ENCODE data around the gene WAC. TPM values are rescaled to one million over a fixed set of nuclear protein-coding genes. Genes with fewer than 3 reads are reported as not detected.

Gene WAC
- total RNA-seq, 2 donors from 2014 or later: 136 to 146 TPM

DNA sequence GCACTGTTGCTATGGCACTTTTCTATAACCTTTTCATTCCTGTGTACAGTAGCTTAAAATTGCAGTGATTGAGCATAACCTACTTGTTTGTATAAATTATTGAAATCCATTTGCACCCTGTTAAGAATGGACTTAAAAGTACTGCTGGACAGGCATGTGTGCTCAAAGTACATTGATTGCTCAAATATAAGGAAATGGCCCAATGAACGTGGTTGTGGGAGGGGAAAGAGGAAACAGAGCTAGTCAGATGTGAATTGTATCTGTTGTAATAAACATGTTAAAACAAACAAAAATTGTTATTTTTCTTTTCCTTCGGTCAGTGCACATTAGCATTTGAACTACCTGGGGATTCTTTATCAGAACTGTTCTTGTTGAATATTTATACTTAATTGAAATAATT is 87.3 kb downstream of the WAC start:
- no peaks in the 10 kb centered on the region for H3K9me3 Mint-ChIP-seq
- ATAC-seq (no peak), DNase-seq (ENCODE audit: low spot score) (no peak)
- H3K36me3 Mint-ChIP-seq: peaks cover 4% of the 10 kb centered on the region
- peak overlapping the region in 1 of 2 donors; percentile 28 for H3K27ac Mint-ChIP-seq
- no peaks in the 10 kb centered on the region for H3K27me3 Mint-ChIP-seq
- peaks cover 10 to 14% of the 10 kb centered on the region in 2 donors for H3K4me1 Mint-ChIP-seq (ENCODE audit: low read depth in 2 of 2)
- H3K4me3 Mint-ChIP-seq: no peak overlapping the region

DNA sequence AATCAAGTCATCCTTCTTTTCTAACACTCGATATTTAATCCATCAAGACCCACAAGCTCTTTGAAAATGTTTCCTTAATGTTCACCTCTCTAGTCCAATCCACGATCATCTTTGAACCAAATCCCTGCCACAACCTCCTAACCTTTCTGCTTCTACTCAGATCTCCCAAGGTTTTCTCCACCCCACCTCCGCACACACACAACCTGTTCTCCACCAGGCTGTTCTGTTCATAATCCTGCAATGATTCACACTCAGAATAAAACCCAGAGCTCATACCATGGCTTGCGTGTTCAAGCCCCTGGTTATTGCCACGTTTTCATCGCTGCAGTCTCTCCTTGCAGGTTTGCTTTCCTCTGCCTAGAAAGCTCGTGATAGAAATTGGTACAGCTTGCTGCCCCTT is 90.6 kb downstream of the WAC start:
- no peaks in the 10 kb centered on the region for H3K27me3 Mint-ChIP-seq
- no peak for ATAC-seq
- H3K36me3 Mint-ChIP-seq: peaks cover 4% of the 10 kb centered on the region
- no peaks in the 10 kb centered on the region for H3K9me3 Mint-ChIP-seq
- peak overlapping the region in 1 of 2 donors; percentile 2 for H3K27ac Mint-ChIP-seq
- peaks cover 15 to 22% of the 10 kb centered on the region in 2 donors for H3K4me1 Mint-ChIP-seq (ENCODE audit: low read depth in 2 of 2)
- H3K4me3 Mint-ChIP-seq: no peak overlapping the region
- DNase-seq (ENCODE audit: low spot score): no peak

DNA sequence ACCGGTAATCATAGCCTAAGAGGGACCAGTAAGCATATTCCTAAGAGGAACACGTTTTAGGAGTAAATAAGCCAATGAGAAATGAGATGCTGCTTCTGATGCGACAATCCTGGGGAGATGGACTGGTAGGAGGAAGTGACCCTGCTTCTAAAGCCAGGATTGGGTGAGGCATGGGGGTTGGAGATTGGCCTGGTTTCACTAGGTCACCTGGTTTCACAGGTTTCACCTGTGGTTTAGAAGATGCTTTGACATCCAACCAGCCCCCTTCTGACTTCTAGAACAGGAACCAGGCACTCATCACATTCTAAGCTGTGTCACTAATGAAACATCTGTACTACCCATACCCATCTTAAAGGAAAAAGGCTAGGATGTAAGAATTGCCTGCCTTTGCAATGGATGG is 91.4 kb downstream of the WAC start:
- Mint-ChIP-seq H3K4me1 (ENCODE audit: low read depth in 2 of 2) (peaks cover 16 to 25% of the 10 kb centered on the region in 2 donors), H3K9me3 (no peaks in the 10 kb centered on the region), H3K27me3 (peaks cover 0 to 3% of the 10 kb centered on the region in 2 donors), H3K36me3 (peaks cover 4% of the 10 kb centered on the region), H3K4me3 (no peak overlapping the region), H3K27ac (no peak overlapping the region)
- no peak for ATAC-seq
- DNase-seq (ENCODE audit: low spot score): no peak

DNA sequence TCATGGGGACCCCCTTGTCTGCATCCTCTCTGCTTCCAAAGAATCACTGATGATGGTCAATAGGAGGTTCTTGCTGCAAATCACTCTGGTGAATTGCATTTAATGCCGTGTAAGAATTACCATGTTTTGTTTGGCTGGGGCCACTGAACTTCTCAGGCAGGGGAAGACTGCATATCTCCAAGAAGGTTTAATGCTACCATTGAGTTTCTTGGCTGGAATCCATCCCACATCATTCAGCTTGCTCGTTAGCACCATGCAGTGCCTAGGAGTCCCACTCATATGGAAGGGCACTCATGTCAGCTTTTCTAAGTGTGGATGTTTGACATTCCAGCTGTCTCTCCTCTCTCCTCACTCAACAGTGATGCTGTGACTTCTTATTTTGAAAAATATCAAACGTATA is 94.2 kb downstream of the WAC start:
- ATAC-seq: no peak
- Mint-ChIP-seq H3K27ac (no peak overlapping the region), H3K9me3 (no peaks in the 10 kb centered on the region), H3K4me3 (no peak overlapping the region), H3K36me3 (no peaks in the 10 kb centered on the region), H3K27me3 (peaks cover 11 to 14% of the 10 kb centered on the region in 2 donors), H3K4me1 (ENCODE audit: low read depth in 2 of 2) (peaks cover 16 to 22% of the 10 kb centered on the region in 2 donors)
- DNase-seq (ENCODE audit: low spot score): no peak

DNA sequence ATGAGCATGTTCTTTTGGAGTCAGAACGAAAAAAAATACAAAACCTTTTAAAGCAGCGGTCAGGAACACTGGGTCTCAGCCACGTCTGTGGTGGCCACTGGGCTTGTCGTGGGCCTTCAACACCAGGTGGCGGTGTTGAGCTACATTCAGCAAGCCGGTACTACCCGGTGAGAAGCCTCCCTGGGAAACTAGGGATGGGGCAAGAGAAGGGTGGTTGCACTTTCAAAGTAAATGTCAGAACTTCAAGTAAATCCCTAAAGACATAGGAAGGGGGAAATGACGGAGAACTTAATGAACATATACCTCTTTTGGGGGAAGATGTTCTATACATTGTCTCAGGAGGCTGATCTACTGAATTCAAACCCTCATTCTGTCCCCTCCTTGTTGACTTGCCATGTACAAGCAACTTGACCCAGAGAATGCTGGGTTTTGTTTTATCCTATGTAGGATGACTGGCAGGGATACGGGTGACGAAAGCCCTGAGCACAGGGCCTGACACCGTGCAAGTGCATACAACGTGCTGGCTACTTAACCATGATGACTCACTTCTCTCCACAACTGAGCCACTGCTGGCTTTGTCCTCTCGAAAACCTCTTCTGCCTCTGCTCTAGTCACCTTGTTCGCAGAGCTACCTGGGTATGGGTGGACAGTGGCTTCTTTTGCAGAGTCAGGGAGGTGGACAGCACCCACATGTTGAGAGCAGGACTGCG is 95.4 kb downstream of the WAC start:
- ATAC-seq (peak; percentile 78 to 89), DNase-seq (ENCODE audit: low spot score) (peak; percentile 69)
- Mint-ChIP-seq H3K9me3 (no peaks in the 10 kb centered on the region), H3K4me3 (no peak overlapping the region), H3K4me1 (ENCODE audit: low read depth in 2 of 2) (peaks cover 14 to 22% of the 10 kb centered on the region in 2 donors), H3K27ac (no peak overlapping the region), H3K27me3 (peaks cover 11 to 15% of the 10 kb centered on the region in 2 donors), H3K36me3 (no peaks in the 10 kb centered on the region)

DNA sequence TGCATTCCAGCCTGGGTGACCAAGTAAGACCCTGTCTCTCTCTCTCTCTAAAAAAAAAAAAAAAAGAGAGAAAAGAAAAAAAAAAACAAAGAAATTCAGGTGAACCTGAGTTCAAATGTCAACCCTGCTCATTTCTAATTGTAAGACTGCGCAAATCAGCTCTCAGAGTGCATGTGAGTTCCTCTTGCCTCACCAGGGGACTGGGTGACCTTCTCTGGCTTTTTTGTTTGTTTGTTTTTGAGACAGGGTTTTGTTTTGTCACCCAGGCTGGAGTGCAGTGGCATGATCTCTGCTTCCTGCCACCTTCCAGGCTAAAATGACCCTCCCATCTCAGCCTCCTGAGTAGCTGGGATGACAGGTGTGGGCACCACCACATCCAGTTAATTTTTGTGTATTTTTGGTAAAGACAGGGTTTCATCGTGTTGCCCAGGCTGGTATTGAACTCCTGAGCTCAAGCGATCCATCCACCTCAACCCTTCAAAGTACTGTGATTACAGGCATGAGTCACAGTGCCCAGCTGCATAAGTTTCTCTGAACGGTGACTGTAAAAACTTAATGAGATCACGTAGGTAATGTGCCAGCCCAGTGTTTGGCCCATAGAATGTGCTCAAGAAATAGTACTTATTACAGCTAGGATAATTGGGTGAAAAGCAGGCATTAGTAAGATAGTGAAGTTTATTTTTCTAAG is 99.1 kb downstream of the WAC start:
- no peak overlapping the region for H3K27ac Mint-ChIP-seq
- H3K27me3 Mint-ChIP-seq: peaks cover 24 to 39% of the 10 kb centered on the region in 2 donors
- H3K4me1 Mint-ChIP-seq (ENCODE audit: low read depth in 2 of 2): peaks cover 7% of the 10 kb centered on the region in 2 donors

DNA sequence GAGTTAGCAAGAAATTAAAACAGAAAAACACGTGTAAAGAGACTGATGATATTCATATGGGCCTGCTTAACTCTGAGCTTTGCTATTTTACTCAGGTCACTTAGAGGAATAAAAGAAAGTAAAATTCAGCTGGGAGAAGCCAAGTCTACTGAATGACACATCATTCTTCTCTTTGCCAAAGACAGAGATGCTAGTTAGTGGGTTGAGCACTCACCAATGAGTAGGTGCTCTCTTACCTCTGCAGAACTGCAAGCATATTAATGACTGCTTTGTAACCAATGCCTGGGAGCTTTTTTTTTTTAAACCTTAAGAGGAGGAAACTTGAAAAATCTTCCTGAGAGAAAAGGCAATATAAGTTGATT is 99.6 kb downstream of the WAC start:
- no peaks in the 10 kb centered on the region for H3K9me3 Mint-ChIP-seq
- H3K36me3 Mint-ChIP-seq: no peaks in the 10 kb centered on the region
- H3K27me3 Mint-ChIP-seq: peaks cover 24 to 39% of the 10 kb centered on the region in 2 donors
- no peak for ATAC-seq
- no peak for DNase-seq (ENCODE audit: low spot score)
- H3K27ac Mint-ChIP-seq: no peak overlapping the region
- H3K4me1 Mint-ChIP-seq (ENCODE audit: low read depth in 2 of 2): peaks cover 7% of the 10 kb centered on the region in 2 donors
- H3K4me3 Mint-ChIP-seq: no peak overlapping the region

More for the DNA sequence above, 99.1 kb downstream of the WAC start:
- Mint-ChIP-seq H3K36me3 (no peaks in the 10 kb centered on the region), H3K9me3 (no peaks in the 10 kb centered on the region), H3K4me3 (no peak overlapping the region)
- DNase-seq (ENCODE audit: low spot score) (no peak), ATAC-seq (no peak)

DNA sequence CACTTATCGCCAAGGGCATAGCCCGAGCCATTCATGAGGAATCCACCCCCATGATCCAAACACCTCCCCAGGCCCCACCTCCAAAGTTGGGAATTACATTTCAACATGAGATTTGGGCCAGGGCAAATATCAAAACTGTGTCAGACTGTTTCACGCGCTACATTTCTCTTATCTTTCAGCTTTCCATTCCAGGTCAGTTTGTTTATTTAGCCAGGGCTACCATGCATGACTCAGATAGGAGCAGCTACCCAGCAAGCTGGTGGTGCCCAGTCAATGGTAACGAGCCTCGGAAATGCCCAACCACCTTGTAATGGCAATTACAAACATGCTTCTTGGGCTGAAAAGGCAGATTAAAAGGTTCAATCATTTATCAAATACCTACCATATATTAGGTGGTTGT is 100.8 kb downstream of the WAC start:
- DNase-seq (ENCODE audit: low spot score) (no peak), ATAC-seq (no peak)
- Mint-ChIP-seq H3K36me3 (no peaks in the 10 kb centered on the region), H3K27me3 (peaks cover 24 to 39% of the 10 kb centered on the region in 2 donors), H3K4me3 (no peak overlapping the region), H3K4me1 (ENCODE audit: low read depth in 2 of 2) (peaks cover 0 to under 1% of the 10 kb centered on the region in 2 donors), H3K9me3 (no peaks in the 10 kb centered on the region), H3K27ac (no peak overlapping the region)

DNA sequence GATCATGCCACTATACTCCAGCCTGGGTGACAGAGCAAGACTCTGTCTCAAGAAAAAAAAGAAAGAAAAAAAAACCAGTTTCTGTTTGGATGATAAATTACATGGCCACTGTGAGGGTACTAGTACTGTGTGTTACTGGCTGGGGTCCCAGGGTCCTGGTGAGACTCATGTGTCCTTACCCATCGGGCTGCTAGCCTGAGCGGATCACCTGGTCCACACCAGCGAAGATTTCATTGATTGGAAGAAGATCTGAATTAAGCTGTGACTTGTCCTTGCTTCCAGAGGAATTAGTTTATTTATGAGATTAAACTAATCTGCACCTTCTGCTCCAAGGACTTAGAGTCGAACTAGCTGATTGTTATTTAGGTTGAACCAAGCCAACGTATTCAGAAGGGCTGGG is 104.4 kb downstream of the WAC start:
- H3K4me1 Mint-ChIP-seq (ENCODE audit: low read depth in 2 of 2): no peaks in the 10 kb centered on the region
- H3K27me3 Mint-ChIP-seq: peaks cover 14 to 35% of the 10 kb centered on the region in 2 donors

DNA sequence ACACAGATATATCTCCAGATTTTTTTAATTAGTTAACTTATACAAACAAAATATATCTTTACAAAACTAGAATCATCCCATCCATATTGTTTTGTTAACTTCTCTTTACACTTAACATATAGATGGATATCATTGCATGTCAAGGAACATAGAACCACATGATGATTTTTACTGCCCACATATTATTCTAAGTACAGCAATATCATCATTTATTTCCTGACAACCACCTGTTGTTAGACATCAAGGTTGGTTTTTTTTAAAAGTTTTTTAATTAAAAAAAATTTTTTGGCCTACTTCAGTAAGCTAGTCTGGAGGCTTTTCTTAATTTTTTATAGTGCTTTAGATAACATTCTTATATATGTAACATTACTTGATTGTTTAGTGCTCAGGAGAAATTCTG is 105.5 kb downstream of the WAC start:
- Mint-ChIP-seq H3K36me3 (no peaks in the 10 kb centered on the region), H3K27ac (no peak overlapping the region), H3K4me3 (no peak overlapping the region), H3K9me3 (no peaks in the 10 kb centered on the region), H3K4me1 (ENCODE audit: low read depth in 2 of 2) (no peaks in the 10 kb centered on the region), H3K27me3 (peaks cover 15 to 38% of the 10 kb centered on the region in 2 donors)
- DNase-seq (ENCODE audit: low spot score) (no peak), ATAC-seq (no peak)

More for the DNA sequence above, 104.4 kb downstream of the WAC start:
- Mint-ChIP-seq H3K4me3 (no peak overlapping the region), H3K9me3 (no peaks in the 10 kb centered on the region), H3K27ac (no peak overlapping the region), H3K36me3 (no peaks in the 10 kb centered on the region)
- DNase-seq (ENCODE audit: low spot score) (no peak), ATAC-seq (no peak)

DNA sequence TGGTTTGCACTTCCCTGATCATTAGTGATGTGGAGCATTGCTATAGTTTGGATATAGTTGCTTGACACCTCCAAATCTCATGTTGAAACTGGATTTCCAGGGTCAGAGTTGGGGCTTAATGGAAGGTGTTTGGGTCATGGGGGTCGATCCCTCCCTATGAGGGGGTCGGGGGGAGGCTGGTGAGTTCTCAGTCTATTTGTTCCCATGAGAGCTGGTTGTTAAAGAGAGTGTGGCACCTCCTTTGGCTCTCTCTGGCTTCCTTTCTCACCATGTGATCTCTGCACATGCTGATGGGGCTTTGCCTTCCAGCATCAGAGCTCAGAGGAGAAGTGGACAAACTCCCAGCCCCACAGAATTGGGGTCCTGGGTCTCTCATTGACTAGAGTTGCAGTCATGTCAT is 107.6 kb downstream of the WAC start:
- Mint-ChIP-seq H3K4me1 (ENCODE audit: low read depth in 2 of 2) (peaks cover 3 to 7% of the 10 kb centered on the region in 2 donors), H3K27ac (no peak overlapping the region), H3K27me3 (peaks cover 4 to 18% of the 10 kb centered on the region in 2 donors), H3K36me3 (no peaks in the 10 kb centered on the region), H3K4me3 (no peak overlapping the region), H3K9me3 (no peaks in the 10 kb centered on the region)
- no peak for ATAC-seq
- no peak for DNase-seq (ENCODE audit: low spot score)

DNA sequence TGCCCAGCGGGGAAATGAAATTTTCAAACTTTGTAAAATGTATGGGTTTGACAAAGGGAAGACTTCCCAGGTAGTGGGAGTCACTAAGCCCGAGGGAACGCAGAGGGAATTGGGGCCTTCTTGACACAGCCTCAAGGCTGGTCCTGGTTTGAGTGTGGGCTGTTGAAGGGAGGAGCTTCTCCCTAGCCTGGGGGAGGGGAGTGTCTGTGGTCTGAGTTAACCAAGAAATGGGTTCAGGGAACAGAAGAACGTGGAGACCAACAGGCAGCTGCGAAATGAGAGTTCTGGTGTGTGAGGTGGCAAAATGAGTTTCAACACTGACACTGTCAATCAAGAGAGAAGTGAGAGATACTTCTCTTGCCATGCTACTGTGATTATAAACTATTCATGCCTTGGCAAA is 111.7 kb downstream of the WAC start:
- DNase-seq (ENCODE audit: low spot score) (no peak), ATAC-seq (no peak)
- H3K4me3 Mint-ChIP-seq: no peak overlapping the region
- no peak overlapping the region for H3K27ac Mint-ChIP-seq
- peaks cover 19 to 33% of the 10 kb centered on the region in 2 donors for H3K27me3 Mint-ChIP-seq
- H3K4me1 Mint-ChIP-seq (ENCODE audit: low read depth in 2 of 2): peaks cover 3 to 7% of the 10 kb centered on the region in 2 donors
- no peaks in the 10 kb centered on the region for H3K36me3 Mint-ChIP-seq
- H3K9me3 Mint-ChIP-seq: no peaks in the 10 kb centered on the region

DNA sequence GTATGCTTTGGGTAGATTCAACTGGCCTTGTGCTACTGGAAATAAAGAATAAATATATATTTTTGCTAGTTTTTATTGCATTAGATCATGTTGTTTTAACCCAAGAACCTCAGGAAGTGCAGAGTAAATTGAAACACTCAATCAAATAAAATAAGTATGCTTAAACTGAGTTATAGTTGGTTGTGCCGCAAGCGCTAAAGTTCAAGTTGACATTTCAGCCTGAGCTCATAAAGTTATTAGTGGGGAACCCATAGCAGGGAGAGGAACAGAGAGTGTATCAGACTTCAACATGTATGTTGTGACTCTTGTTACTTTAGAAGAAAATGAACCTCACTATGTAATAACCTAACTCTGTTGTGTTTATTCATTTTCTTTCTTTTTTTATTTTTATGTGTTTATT is 119.2 kb downstream of the WAC start:
- Mint-ChIP-seq H3K27ac (no peak overlapping the region), H3K27me3 (peaks cover 19 to 24% of the 10 kb centered on the region in 2 donors)

DNA sequence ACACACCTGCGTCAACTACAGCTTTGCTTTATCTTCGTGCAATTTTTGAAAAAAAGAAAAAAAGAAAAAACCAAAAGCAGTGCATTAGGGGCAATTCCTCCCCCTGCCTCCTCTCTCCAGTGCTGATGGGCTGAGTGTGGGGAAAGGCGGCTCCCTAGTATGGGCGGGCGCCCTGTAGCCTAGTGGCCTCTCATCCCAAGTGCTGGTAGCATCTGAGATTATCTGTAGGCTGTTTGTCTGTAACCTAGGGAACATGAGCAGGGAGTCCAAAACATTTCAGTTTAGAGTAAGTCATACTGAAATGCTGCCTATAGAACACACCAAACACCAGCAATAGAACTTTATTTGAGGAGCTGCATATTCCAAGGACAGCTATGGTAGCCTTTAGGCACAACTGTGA is 119.8 kb downstream of the WAC start:
- Mint-ChIP-seq H3K4me3 (no peak overlapping the region), H3K4me1 (ENCODE audit: low read depth in 2 of 2) (no peaks in the 10 kb centered on the region), H3K9me3 (no peaks in the 10 kb centered on the region), H3K36me3 (no peaks in the 10 kb centered on the region), H3K27ac (no peak overlapping the region), H3K27me3 (peaks cover 14 to 21% of the 10 kb centered on the region in 2 donors)
- no peak for DNase-seq (ENCODE audit: low spot score)
- ATAC-seq: no peak

More for the DNA sequence above, 119.2 kb downstream of the WAC start:
- DNase-seq (ENCODE audit: low spot score) (no peak), ATAC-seq (no peak)
- Mint-ChIP-seq H3K9me3 (no peaks in the 10 kb centered on the region), H3K4me1 (ENCODE audit: low read depth in 2 of 2) (no peaks in the 10 kb centered on the region), H3K36me3 (no peaks in the 10 kb centered on the region), H3K4me3 (no peak overlapping the region)
